HTR-8/SVneo (cell line): ENCODE results near the gene HSD17B1.
"Not testable (repeated sequence)": the region's sequence is repeated elsewhere in the genome, so short reads cannot be mapped to it uniquely, and the experiment has no call there.

Experiments
- DNase-seq: peaks from one replicate; pipeline ENCODE4 v3.0.0; 2011; ENCODE audit warnings: low spot score, mixed read lengths; ENCODE audit not compliant: insufficient read length
- FAIRE-seq: peaks from 2 replicates; lab custom pipeline; 2011; peaks lifted over from hg19 to GRCh38; lab: Jason Lieb, UNC

The HSD17B1 gene

DNA sequence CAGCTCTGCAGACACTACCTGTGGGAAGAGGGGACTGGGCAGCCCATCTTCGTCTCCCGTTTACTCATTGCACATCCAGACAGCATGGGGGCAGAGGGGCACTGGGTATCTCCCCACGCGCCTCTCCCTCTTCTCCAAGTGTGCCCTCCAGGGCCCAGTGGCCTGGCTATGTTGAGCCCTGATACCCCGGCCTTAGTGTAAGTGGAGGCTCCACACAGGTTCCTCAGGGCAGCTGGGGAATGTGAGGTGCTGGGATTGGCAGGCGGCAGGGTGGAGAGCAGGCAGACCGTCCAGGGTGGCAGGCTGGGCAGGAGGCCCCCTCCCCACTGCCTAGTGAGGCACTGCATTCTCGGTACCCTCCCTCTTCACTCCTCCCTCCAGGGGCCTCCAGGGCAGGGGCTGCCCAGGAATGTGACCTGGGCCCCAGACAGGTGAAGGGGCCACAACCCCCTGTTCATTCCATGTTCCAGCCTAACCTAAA, 29.9 kb upstream of the HSD17B1 start:
- DNase-seq: no peak
- FAIRE-seq: no peak

DNA sequence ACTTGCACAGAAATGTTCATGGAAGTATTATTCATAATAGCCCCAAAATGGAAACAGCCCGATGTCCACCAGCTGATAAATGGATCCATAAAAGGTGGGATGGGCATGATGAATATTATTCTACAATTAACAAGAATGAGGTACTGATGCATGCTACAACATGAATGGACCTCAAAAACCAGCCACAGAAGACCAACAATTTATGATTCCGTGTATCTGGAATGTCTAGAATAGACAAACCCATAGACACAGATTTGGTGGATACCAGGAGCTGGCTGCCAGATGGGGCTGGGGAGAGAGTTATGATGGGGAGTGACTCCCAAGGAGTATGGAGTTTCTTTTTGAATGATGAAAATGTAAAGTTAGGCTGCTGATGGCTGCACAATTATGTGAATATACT, 27.5 kb upstream of the HSD17B1 start:
- DNase-seq: no peak
- FAIRE-seq: no peak

DNA sequence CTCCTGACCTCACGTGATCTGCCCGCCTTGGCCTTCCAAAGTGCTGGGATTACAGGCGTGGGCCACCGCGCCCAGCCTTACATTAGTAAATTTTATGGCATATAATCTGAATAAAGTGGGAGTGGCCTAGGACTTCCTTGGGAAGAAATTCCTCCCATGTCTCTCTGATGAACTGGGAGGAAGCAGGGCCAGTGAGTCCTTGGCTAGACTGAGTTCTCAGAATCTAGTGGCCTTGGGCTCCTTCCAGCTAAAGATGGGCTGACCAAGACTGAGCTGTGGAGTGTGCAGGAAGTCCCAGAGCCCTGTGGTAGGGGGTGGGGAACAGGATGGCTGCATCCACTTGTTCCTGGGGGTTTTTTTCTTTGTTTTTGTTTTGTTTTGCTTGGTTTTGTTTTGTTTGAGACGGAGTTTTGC, 26.7 kb upstream of the HSD17B1 start:
- FAIRE-seq (no peak), DNase-seq (no peak)

DNA sequence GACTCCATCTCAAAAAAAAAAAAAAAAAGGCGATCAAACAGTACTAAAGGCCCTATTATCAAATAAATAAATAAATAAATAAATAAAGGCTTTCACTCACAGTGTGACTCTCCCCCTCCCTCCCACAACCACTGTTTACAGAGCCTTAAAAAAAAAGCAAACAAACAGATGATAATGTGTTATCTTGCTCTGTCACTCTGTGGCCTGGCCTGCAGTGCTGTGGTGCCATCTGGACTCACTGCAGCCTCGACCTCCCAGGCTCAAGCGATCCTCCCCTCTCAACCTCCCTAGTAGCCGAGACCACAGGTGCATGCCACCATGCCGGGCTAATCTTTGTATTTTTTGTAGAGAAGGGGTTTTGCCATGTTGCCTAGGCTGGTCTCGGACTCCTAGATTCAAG, 24.8 kb upstream of the HSD17B1 start:
- FAIRE-seq: no peak

DNA sequence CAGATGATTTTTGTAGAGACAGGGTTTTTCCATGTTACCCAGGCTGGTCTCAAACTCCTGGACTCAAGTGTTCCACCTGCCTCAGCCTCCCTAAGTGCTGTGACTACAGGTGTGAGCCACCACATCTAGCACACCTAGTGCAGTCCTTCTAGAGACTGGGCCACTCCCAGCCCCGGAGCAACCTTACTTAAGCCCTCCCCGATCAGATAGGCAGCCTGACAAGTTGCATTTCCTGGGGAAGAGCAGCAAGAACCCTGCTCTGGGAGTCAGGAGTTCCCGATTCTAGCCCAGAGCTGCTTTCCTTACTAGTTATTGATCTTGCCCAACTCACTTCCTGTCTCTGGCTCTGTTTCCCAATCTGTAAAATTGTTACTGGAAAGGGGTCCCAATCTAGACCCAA, 23.7 kb upstream of the HSD17B1 start:
- DNase-seq (no peak), FAIRE-seq (no peak)

More for the DNA sequence above, 24.8 kb upstream of the HSD17B1 start:
- DNase-seq: no peak

DNA sequence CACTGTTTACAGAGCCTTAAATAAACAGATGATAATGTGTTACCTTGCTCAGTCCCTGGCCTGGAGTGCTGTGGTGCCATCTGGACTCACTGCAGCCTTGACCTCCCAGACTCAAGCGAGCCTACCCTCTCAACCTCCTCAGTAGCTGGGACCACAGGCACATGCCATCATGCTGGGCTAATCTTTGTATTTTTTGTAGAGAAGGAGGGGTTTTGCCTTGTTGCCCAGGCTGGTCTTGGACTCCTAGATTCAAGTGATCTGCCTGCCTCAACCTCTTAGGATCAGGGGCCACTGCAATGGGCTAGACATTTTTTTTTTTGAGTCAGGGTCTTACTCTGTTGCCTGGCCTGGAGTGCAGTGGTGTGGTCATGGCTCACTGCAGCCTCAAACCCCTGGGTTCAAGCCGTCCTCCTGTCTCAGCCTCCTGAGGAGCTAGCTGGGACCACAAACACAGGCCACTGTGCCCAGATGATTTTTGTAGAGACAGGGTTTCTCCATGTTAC, 21.7 kb upstream of the HSD17B1 start:
- DNase-seq: no peak
- FAIRE-seq: no peak

DNA sequence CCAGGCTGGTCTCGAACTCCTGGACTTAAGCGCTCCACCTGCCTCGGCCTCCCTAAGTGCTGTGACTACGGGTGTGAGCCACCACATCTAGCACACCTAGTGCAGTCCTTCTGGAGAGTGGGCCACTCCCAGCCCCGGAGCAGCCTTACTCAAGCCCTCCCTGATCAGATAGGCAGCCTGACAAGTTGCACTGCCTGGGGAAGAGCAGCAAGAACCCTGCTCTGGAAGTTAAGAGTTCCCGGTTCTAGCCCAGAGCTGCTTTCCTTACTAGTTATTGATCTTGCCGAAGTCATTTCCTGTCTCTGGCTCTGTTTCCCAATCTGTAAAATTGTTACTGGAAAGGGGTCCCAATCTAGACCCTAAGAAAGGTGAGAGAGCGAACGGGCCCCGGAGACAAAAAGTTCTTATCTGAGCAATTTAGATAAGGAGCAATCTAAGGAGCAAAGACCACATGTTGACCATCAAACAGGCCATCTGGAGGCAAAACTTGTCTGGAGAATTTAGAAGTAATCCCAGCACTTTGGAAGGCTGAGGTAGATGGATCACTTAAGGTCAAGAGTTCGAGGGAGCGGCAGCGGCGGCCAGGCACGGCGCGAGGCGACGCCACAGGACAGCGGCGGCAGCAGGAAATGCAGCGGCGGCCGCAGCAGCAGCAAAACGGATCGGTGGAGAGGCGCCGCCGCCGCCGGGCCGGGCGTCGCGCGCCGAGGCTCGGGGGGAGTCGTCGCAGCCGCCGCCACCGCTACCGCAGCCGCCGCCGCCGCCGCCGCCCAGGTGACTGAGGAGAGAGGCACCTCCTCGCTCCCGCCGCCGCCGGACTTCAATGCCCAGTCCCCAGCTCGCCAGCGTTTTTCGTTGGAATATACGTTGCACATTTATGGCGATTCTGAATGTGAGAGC, 21.0 kb upstream of the HSD17B1 start:
- no peak for FAIRE-seq
- no peak for DNase-seq

DNA sequence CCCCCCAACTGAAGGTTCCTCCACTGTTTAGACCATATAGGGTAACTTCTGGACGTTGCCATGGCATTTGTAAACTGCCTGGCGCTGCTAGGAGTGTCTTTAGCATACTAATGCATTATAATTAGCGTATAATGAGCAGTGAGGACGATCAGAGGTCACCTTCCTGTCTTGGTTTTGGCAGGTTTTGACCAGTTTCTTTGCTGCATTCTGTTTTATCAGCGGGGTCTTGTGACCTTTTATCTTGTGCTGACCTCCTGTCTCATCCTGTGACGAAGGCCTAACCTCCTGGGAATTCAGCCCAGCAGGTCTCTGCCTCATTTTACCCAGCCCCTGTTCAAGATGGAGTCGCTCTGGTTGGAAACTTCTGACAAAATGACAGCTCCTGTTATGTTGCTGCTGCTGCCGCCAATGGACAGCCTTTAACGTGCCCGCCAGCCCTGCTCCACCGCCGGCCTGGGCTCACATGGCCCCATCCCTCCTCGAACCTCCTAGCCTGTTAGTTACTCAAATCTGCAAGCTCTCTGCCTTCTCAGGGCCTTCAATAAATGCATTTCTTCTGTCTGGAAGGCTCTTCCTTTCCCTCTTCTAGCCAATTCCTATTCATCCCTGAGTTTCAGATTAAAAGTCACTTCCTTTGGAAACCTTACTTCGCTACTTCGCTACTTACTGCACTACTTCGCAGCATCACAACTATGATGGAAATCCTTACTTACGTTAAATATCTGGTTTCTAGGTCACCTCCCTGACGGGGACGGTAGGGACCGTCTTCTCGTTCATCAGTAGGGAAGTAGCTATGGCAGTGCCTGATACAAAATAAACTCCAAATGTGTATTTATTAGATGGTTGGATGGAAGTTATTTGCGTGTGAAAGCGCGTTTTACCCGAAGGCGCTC, 17.3 kb upstream of the HSD17B1 start:
- FAIRE-seq: no peak
- no peak for DNase-seq

DNA sequence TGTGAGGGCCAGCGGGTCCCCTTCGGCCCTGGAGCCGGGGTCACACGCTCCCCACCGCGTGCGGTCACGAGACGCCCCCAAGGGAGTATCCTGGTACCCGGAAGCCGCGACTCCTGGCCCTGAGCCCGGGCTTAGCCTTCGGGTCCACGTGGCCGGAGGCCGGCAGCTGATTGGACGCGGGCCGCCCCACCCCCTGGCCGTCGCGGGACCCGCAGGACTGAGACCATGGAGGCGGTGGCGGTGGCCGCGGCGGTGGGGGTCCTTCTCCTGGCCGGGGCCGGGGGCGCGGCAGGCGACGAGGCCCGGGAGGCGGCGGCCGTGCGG, 16.7 kb upstream of the HSD17B1 start, which contains the start of gene NAGLU:
Gene NAGLU (plus strand): TSS at position 194 of the 324 bp plus-strand sequence. CDS start 32 bp downstream, at position 226.
- peak; percentile 72 for FAIRE-seq

DNA sequence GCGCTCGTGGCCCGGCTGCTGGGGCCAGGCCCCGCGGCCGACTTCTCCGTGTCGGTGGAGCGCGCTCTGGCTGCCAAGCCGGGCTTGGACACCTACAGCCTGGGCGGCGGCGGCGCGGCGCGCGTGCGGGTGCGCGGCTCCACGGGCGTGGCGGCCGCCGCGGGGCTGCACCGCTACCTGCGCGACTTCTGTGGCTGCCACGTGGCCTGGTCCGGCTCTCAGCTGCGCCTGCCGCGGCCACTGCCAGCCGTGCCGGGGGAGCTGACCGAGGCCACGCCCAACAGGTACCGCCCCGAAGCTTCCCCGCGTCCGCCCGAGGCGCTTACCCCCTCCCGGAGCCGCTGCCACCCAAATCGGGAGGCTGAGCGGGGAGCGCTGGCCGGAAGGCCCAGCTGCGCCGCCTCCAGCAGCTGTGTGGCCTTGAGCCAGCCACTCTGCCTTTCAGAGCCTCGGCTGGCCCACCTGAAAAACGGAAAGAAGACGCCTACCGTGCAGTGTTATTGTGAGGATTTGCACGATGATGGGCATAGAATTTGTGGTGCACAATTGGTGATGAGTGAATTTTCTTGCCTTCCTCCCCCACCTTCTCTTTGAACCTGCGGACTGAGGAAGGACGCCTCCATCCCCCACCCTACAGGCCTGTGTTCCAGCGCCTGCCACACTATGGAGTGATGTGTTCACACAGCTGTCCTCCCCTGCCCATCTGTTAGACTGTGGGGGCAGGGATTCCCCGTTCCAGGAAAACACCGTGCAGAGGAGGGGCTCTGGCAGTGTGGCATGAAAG, 16.2 kb upstream of the HSD17B1 start:
- peak; percentile 93 for DNase-seq
- FAIRE-seq: peak; percentile 79

More for the DNA sequence above, 16.7 kb upstream of the HSD17B1 start, which contains the start of gene NAGLU:
- DNase-seq: peak; percentile 99

DNA sequence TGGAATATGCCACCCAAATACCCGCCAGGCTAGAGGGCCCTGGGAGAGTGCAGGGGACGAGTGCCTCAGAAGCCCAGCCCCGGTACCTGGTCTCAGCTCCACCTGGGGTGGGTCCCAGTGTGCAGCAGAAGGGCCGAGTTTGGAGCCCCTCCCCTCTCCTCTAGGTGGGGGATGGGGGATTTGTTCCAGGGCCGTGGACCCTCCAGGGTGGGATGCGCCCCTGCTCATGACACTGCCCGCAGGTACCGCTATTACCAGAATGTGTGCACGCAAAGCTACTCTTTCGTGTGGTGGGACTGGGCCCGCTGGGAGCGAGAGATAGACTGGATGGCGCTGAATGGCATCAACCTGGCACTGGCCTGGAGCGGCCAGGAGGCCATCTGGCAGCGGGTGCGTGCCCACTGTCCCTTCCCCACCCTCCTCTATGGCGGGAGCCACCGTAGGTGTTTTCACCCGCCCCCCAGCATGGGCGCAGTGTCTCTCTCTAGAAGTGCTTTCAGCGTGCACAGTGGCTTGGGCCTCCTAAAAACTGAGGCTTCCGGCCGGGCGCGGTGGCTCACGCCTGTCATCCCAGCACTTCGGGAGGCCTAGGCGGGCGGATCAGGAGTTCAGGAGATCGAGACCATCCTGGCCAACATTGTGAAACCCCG, 15.4 kb upstream of the HSD17B1 start:
- DNase-seq: no peak
- FAIRE-seq: peak; percentile 13

DNA sequence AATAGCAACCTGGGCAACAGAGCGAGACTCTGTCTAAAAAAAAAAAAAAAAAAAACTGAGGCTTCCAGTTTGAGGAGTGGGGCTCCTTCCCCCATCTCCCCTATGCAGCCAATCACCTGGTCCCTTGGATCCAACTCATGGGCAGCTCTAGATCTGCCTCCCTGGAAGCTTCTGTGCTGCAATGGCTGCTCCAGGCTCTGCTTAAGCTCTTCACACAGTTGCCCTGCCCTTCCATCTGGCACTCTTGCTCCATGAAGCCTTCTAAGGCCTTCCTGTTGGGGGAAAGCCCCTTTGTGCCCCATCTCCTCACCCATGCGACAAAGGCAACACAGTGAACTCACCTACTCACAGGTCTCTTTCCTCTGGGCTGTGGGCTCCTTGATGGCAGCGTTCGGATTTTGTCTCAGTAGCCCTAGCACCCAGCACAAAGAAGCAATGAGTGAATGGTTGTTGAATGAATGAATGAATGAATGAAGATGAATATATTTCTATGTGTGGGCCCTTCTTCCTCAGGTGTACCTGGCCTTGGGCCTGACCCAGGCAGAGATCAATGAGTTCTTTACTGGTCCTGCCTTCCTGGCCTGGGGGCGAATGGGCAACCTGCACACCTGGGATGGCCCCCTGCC, 14.8 kb upstream of the HSD17B1 start:
- FAIRE-seq: no peak
- DNase-seq: no peak

DNA sequence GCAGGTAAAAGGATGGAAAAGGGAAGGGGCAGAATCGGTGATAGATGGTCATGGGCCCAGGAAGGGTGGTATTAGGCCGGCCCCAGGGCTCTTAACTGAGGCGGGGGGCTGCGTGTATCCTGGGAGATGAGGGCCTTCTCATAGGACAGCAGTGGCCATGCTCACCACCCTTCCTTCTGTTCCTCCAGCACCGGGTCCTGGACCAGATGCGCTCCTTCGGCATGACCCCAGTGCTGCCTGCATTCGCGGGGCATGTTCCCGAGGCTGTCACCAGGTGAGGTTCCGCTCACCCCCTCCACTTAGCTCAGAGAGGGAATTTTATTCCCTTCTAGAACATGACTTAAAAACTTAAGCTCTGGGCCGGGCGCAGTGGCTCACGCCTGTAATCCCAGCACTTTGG, 14.2 kb upstream of the HSD17B1 start:
- no peak for FAIRE-seq
- DNase-seq: no peak

DNA sequence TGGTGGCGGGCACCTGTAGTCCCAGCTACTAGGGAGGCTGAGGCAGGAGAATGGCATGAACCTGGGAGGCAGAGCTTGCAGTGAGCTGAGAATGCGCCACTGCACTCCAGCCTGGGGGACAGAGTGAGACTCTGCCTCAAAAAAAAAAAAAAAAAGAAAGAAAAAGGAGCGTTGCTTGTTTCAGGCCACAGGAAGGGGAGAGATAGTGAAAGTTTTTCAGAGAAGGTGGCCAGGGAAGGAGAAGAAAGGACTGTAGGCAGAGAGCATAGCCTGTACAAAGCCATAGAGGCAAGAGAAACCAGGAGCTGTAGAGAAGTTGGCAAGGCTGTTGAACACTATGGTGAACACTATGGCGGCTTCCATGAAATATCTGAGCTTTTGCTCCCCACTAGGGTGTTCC, 12.2 kb upstream of the HSD17B1 start:
- FAIRE-seq, DNase-seq: not testable (repeated sequence)

DNA sequence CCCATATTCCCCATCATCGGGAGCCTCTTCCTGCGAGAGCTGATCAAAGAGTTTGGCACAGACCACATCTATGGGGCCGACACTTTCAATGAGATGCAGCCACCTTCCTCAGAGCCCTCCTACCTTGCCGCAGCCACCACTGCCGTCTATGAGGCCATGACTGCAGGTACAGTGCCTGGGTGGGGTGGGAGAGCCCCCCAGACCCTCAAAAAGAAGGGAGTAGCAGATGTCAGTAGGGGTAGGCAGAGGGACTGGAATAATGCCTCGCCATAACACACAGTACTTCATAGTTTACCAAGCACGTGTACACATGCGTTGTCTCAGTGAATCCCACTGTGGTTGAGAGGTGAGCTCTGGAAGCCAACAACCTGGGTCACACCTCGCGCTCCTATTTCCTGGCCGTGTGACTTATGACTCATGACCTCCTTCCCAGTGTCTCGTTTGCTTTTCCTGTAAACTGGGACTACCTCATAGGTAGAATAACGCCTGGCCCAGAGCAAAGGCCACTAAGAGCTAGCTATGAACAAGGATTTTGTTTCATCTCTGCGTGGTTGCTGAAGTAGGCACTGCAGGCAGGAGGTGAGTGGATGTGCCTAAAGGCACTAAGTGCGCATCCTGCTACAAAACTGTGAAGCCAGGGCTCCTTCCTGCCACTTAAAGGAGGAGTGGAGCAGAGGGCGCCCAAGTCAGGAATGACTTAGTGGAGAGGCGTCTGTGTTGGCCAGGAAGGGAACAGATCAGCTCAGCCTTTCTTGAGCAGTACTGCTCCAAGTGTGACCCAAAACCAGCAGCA, 11.5 kb upstream of the HSD17B1 start:
- DNase-seq (no peak), FAIRE-seq (no peak)

DNA sequence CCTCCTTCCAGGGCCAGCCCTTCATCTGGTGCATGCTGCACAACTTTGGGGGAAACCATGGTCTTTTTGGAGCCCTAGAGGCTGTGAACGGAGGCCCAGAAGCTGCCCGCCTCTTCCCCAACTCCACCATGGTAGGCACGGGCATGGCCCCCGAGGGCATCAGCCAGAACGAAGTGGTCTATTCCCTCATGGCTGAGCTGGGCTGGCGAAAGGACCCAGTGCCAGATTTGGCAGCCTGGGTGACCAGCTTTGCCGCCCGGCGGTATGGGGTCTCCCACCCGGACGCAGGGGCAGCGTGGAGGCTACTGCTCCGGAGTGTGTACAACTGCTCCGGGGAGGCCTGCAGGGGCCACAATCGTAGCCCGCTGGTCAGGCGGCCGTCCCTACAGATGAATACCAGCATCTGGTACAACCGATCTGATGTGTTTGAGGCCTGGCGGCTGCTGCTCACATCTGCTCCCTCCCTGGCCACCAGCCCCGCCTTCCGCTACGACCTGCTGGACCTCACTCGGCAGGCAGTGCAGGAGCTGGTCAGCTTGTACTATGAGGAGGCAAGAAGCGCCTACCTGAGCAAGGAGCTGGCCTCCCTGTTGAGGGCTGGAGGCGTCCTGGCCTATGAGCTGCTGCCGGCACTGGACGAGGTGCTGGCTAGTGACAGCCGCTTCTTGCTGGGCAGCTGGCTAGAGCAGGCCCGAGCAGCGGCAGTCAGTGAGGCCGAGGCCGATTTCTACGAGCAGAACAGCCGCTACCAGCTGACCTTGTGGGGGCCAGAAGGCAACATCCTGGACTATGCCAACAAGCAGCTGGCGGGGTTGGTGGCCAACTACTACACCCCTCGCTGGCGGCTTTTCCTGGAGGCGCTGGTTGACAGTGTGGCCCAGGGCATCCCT, 9.3 kb upstream of the HSD17B1 start:
- DNase-seq: no peak
- no peak for FAIRE-seq

DNA sequence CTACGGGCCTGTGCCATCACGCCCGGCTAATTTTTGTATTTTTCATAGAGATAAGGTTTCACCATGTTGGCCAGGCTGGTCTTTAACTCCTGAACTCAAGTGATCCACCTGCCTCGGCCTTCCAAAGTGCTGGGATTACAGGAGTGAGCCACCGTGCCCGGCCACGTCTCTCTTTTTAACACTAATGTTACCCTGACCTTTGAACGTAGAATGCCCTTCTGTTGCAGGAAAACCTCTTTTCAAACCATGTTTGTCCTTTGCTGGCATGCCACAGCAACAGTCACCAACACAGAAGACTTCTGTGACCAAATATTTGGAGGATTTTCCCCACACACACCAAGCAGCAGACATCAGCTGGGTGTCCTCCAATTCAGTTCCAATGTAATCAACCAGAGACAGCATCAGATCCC, 7.8 kb upstream of the HSD17B1 start:
- FAIRE-seq: no peak
- no peak for DNase-seq
